Brain microvascular endothelial cell (primary cell): Measurements from ENCODE around the gene TIMP2.

ENCODE experiments used
- DNase-seq: peaks from one replicate; pipeline ENCODE4 v3.0.0-alpha.2; 2020
- H3K27ac ChIP-seq: fragments of 250-450 bp; sonication (Bioruptor Pico); 2 replicates; pipeline ENCODE4 v1.5.1; 2020; ENCODE audit warnings: mild to moderate bottlenecking, moderate library complexity
- H3K27me3 ChIP-seq: fragments of 250-450 bp; sonication (Bioruptor Pico); replicated peaks from 2 replicates; pipeline ENCODE4 v1.5.1; 2020; ENCODE audit warnings: mild to moderate bottlenecking
- H3K36me3 ChIP-seq: fragments of 250-450 bp; sonication (Bioruptor Pico); replicated peaks from 2 replicates; pipeline ENCODE4 v1.5.1; 2020; ENCODE audit warnings: mild to moderate bottlenecking
- H3K4me3 ChIP-seq: 2 replicates; pipeline ENCODE4 v1.5.1; 2011; ENCODE audit warnings: low read depth, mild to moderate bottlenecking, control low read depth, low read length, moderate library complexity
- in situ Hi-C: cut with HindIII; loops from 2 replicates; pipeline ENCODE4 v1.10.0; 2017; ENCODE audit warnings: low sequenced_read_pairs, low pct_ligation_motif_present
- TF ChIP-seq, protein P1 (sequence below): IDR thresholded peaks from 2 replicates; pipeline ENCODE4 v1.5.1; 2011; ENCODE audit warnings: low read depth, mild to moderate bottlenecking, moderate library complexity, low read length, control low read depth, inconsistent platforms; ENCODE audit errors: missing control alignments

TIMP2 gene

GRCh38 chr17:78803186-78803845 is 121.9 kb downstream of the TIMP2 start:
- Histone ChIP-seq H3K36me3 (peaks cover 57% of the 10 kb centered on the region), H3K4me3 (no peak overlapping the region), H3K27me3 (no peaks in the 10 kb centered on the region), H3K27ac (no peak overlapping the region)
- TF ChIP-seq, protein P1, sequence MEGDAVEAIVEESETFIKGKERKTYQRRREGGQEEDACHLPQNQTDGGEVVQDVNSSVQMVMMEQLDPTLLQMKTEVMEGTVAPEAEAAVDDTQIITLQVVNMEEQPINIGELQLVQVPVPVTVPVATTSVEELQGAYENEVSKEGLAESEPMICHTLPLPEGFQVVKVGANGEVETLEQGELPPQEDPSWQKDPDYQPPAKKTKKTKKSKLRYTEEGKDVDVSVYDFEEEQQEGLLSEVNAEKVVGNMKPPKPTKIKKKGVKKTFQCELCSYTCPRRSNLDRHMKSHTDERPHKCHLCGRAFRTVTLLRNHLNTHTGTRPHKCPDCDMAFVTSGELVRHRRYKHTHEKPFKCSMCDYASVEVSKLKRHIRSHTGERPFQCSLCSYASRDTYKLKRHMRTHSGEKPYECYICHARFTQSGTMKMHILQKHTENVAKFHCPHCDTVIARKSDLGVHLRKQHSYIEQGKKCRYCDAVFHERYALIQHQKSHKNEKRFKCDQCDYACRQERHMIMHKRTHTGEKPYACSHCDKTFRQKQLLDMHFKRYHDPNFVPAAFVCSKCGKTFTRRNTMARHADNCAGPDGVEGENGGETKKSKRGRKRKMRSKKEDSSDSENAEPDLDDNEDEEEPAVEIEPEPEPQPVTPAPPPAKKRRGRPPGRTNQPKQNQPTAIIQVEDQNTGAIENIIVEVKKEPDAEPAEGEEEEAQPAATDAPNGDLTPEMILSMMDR = no peak
- no peak for DNase-seq
- in situ Hi-C loops = no loop called here
